ENCODE measurements around the gene PLRG1.

Gene PLRG1

GRCh38 chr4:154569028-154569427, 18.8 kb upstream of the PLRG1 start:
- Histone ChIP-seq H3K27me3 (ENCODE audit: insufficient read depth, low read length) (no peaks in the 10 kb centered on the region), H3K9me3 (ENCODE audit: insufficient read depth, low read depth, low read length) (no peaks in the 10 kb centered on the region), H3K27ac (ENCODE audit: low read length) (no peak overlapping the region)

DNA sequence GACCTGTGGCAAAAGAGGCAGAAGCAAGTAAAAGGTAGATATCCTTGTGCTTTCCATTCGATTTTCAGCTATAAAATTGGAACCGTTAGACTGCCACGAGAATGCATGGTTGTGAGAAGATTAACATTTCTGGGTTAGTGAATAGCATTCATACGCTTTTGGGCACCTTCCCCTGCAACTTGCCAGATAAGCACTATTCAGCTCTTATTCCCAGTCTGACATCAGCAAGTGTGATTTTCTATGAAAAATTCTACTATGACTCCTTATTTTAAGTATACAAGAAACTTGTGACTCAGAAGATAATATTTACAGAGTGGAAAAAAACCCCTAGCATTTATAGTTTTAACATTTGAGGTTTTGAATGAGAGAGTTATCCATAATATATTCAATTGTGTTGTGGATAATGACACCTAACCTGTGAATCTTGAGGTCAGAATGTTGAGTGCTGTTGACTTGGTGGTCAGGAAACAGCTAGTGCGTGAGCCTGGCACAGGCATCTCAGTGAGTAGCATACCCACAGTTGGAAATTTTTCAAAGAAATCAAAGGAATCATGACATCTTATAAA, 16.5 kb upstream of the PLRG1 start:
- H3K9me3 ChIP-seq (ENCODE audit: insufficient read depth, low read depth, low read length) = no peaks in the 10 kb centered on the region
- H3K9ac ChIP-seq (ENCODE audit: low read depth, low read length) = no peak overlapping the region
- H3K27ac ChIP-seq (ENCODE audit: low read length) = no peak overlapping the region
- no peak overlapping the region for H3K4me3 ChIP-seq (ENCODE audit: low read length)
- H3K4me1 ChIP-seq (ENCODE audit: insufficient read depth, low read length) = no peaks in the 10 kb centered on the region
- no peaks in the 10 kb centered on the region for H3K27me3 ChIP-seq (ENCODE audit: insufficient read depth, low read length)
- H3K36me3 ChIP-seq (ENCODE audit: insufficient read depth, low read depth, low read length) = no peaks in the 10 kb centered on the region

More at GRCh38 chr4:154569028-154569427, 18.8 kb upstream of the PLRG1 start:
- no peaks in the 10 kb centered on the region for H3K4me1 ChIP-seq (ENCODE audit: insufficient read depth, low read length)
- H3K36me3 ChIP-seq (ENCODE audit: insufficient read depth, low read depth, low read length) = no peaks in the 10 kb centered on the region
- H3K9ac ChIP-seq (ENCODE audit: low read depth, low read length) = no peak overlapping the region
- H3K4me3 ChIP-seq (ENCODE audit: low read length) = no peak overlapping the region

GRCh38 chr4:154565704-154566103, 15.5 kb upstream of the PLRG1 start:
- H3K27me3 ChIP-seq (ENCODE audit: insufficient read depth, low read length) = no peaks in the 10 kb centered on the region
- H3K27ac ChIP-seq (ENCODE audit: low read length) = no peak overlapping the region
- H3K4me3 ChIP-seq (ENCODE audit: low read length) = no peak overlapping the region
- no peaks in the 10 kb centered on the region for H3K9me3 ChIP-seq (ENCODE audit: insufficient read depth, low read depth, low read length)
- no peaks in the 10 kb centered on the region for H3K36me3 ChIP-seq (ENCODE audit: insufficient read depth, low read depth, low read length)
- no peaks in the 10 kb centered on the region for H3K4me1 ChIP-seq (ENCODE audit: insufficient read depth, low read length)
- H3K9ac ChIP-seq (ENCODE audit: low read depth, low read length) = no peak overlapping the region

- Histone ChIP-seq H3K27me3 (ENCODE audit: insufficient read depth, low read length) (no peaks in the 10 kb centered on the region), H3K4me1 (ENCODE audit: insufficient read depth, low read length) (no peaks in the 10 kb centered on the region), H3K4me3 (ENCODE audit: low read length) (no peak overlapping the region), H3K9me3 (ENCODE audit: insufficient read depth, low read depth, low read length) (no peaks in the 10 kb centered on the region), H3K36me3 (ENCODE audit: insufficient read depth, low read depth, low read length) (no peaks in the 10 kb centered on the region), H3K9ac (ENCODE audit: low read depth, low read length) (no peak overlapping the region), H3K27ac (ENCODE audit: low read length) (no peak overlapping the region)
Measured at GRCh38 chr4:154564311-154564710, 14.1 kb upstream of the PLRG1 start.

DNA sequence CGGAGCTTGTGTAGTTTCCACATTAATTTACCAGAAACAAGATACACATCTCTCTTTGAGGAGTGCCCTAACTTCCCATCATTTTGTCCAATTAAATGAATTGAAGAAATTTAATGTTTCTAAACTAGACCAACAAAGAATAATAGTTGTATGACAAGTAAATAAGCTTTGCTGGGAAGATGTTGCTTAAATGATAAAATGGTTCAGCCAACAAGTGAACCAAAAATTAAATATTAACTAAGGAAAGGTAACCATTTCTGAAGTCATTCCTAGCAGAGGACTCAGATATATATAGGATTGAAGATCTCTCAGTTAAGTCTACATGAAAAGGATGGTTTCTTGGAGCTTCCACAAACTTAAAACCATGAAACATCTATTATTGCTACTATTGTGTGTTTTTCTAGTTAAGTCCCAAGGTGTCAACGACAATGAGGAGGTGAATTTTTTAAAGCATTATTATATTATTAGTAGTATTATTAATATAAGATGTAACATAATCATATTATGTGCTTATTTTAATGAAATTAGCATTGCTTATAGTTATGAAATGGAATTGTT, 12.6 kb upstream of the PLRG1 start, which contains the start of gene FGB:
Gene FGB, plus strand, starts transcription at position 315 of the 558 bp plus-strand sequence. Its CDS starts 8 bp downstream, at position 323.
- Histone ChIP-seq H3K9me3 (ENCODE audit: insufficient read depth, low read depth, low read length) (no peaks in the 10 kb centered on the region), H3K36me3 (ENCODE audit: insufficient read depth, low read depth, low read length) (no peaks in the 10 kb centered on the region), H3K4me1 (ENCODE audit: insufficient read depth, low read length) (no peaks in the 10 kb centered on the region), H3K27ac (ENCODE audit: low read length) (no peak within 1 kb of the TSS), H3K4me3 (ENCODE audit: low read length) (no peak within 1 kb of the TSS), H3K9ac (ENCODE audit: low read depth, low read length) (no peak within 1 kb of the TSS), H3K27me3 (ENCODE audit: insufficient read depth, low read length) (no peaks in the 10 kb centered on the region)

- no peak overlapping the region for H3K27ac ChIP-seq (ENCODE audit: low read length)
- no peaks in the 10 kb centered on the region for H3K4me1 ChIP-seq (ENCODE audit: insufficient read depth, low read length)
- H3K36me3 ChIP-seq (ENCODE audit: insufficient read depth, low read depth, low read length) = no peaks in the 10 kb centered on the region
- no peak overlapping the region for H3K4me3 ChIP-seq (ENCODE audit: low read length)
- H3K9ac ChIP-seq (ENCODE audit: low read depth, low read length) = no peak overlapping the region
- no peaks in the 10 kb centered on the region for H3K27me3 ChIP-seq (ENCODE audit: insufficient read depth, low read length)
- H3K9me3 ChIP-seq (ENCODE audit: insufficient read depth, low read depth, low read length) = no peaks in the 10 kb centered on the region
Measured at GRCh38 chr4:154560824-154561231, 10.6 kb upstream of the PLRG1 start.

DNA sequence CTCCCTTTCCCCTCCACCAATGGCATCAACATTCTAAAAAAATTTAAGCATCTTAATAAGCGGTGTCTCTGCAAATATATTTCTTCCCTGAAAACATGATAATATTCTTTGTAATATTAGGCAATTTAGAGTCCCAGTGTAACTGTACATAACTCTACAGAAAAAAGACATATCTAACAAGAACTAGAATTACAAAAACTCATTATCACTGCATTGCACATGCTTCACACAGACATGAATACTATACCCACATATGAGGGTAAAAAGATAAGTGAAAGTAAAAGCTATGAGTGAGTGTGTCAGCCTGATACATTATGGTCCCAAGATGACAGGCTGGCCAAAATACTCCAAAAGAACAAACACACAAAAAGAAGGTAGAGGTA, 10.2 kb upstream of the PLRG1 start:
- Histone ChIP-seq H3K9ac (ENCODE audit: low read depth, low read length) (no peak overlapping the region), H3K4me1 (ENCODE audit: insufficient read depth, low read length) (no peaks in the 10 kb centered on the region), H3K27ac (ENCODE audit: low read length) (no peak overlapping the region), H3K27me3 (ENCODE audit: insufficient read depth, low read length) (no peaks in the 10 kb centered on the region), H3K4me3 (ENCODE audit: low read length) (no peak overlapping the region), H3K36me3 (ENCODE audit: insufficient read depth, low read depth, low read length) (no peaks in the 10 kb centered on the region), H3K9me3 (ENCODE audit: insufficient read depth, low read depth, low read length) (no peaks in the 10 kb centered on the region)

GRCh38 chr4:154559494-154560418, 9.6 kb upstream of the PLRG1 start:
- no peaks in the 10 kb centered on the region for H3K9me3 ChIP-seq (ENCODE audit: insufficient read depth, low read depth, low read length)
- no peaks in the 10 kb centered on the region for H3K27me3 ChIP-seq (ENCODE audit: insufficient read depth, low read length)
- H3K4me1 ChIP-seq (ENCODE audit: insufficient read depth, low read length) = no peaks in the 10 kb centered on the region
- H3K36me3 ChIP-seq (ENCODE audit: insufficient read depth, low read depth, low read length) = no peaks in the 10 kb centered on the region
- no peak overlapping the region for H3K27ac ChIP-seq (ENCODE audit: low read length)
- no peak overlapping the region for H3K9ac ChIP-seq (ENCODE audit: low read depth, low read length)
- H3K4me3 ChIP-seq (ENCODE audit: low read length) = no peak overlapping the region

DNA sequence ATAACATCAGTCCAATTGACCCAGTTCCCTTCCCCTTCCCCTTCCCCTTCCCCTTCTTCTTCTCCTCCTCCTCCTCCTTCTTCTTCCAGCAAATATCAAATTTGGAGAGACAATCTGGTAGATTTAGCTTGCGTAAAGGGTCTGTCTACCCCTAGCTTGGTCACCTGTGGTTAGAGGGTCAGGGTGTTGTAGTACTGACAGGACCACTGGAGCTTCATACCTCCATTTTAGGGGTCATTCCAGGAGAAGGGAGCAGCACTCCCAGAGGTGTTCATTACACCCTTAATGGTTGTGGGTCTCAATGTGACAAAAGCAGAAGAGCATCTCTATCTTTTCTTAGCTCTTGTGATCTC, 8.9 kb upstream of the PLRG1 start:
- Histone ChIP-seq H3K4me1 (ENCODE audit: insufficient read depth, low read length) (no peaks in the 10 kb centered on the region), H3K9ac (ENCODE audit: low read depth, low read length) (no peak overlapping the region), H3K27ac (ENCODE audit: low read length) (no peak overlapping the region)

GRCh38 chr4:154551872-154552686, 1.9 kb upstream of the PLRG1 start:
- Histone ChIP-seq H3K9ac (ENCODE audit: low read depth, low read length) (no peak overlapping the region), H3K9me3 (ENCODE audit: insufficient read depth, low read depth, low read length) (no peaks in the 10 kb centered on the region)

More for the DNA sequence above, 8.9 kb upstream of the PLRG1 start:
- Histone ChIP-seq H3K4me3 (ENCODE audit: low read length) (no peak overlapping the region), H3K9me3 (ENCODE audit: insufficient read depth, low read depth, low read length) (no peaks in the 10 kb centered on the region), H3K27me3 (ENCODE audit: insufficient read depth, low read length) (no peaks in the 10 kb centered on the region), H3K36me3 (ENCODE audit: insufficient read depth, low read depth, low read length) (no peaks in the 10 kb centered on the region)

DNA sequence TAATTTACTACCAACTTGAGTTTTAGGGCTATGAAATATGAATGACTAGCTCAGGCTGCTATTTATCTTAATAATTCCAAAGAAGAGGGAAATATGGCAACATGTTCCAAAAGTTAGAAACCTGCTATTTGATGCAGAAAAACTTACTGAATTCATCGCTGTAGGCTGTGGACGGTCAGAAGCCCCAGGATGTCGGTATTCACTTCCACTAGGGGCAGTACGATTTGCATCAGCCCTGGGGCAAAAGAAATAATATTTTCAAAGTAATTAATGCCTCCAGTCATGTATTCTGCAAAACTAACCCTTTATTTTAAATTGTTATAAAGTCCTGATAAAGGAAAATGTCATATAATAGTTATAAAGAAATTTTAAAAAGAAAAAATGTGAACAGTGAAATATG, 4.5 kb downstream of the PLRG1 start:
- Histone ChIP-seq H3K27me3 (ENCODE audit: insufficient read depth, low read length) (no peaks in the 10 kb centered on the region), H3K9me3 (ENCODE audit: insufficient read depth, low read depth, low read length) (no peaks in the 10 kb centered on the region), H3K36me3 (ENCODE audit: insufficient read depth, low read depth, low read length) (peaks cover 72% of the 10 kb centered on the region)

More at GRCh38 chr4:154551872-154552686, 1.9 kb upstream of the PLRG1 start:
- no peak overlapping the region for H3K27ac ChIP-seq (ENCODE audit: low read length)
- H3K36me3 ChIP-seq (ENCODE audit: insufficient read depth, low read depth, low read length) = peaks cover 8% of the 10 kb centered on the region
- H3K4me1 ChIP-seq (ENCODE audit: insufficient read depth, low read length) = peaks cover 7% of the 10 kb centered on the region
- no peaks in the 10 kb centered on the region for H3K27me3 ChIP-seq (ENCODE audit: insufficient read depth, low read length)
- H3K4me3 ChIP-seq (ENCODE audit: low read length) = no peak overlapping the region

More for the DNA sequence above, 4.5 kb downstream of the PLRG1 start:
- Histone ChIP-seq H3K4me1 (ENCODE audit: insufficient read depth, low read length) (peaks cover 7% of the 10 kb centered on the region), H3K27ac (ENCODE audit: low read length) (no peak overlapping the region), H3K9ac (ENCODE audit: low read depth, low read length) (no peak overlapping the region), H3K4me3 (ENCODE audit: low read length) (no peak overlapping the region)
